Dermis blood vessel endothelial cell (primary cell): ENCODE data around the gene SFMBT2. TPM values are rescaled to one million over a fixed set of nuclear protein-coding genes. Genes with fewer than 3 reads are reported as not detected.
A peak's percentile ranks its signal among the peaks of the same experiment; 100 is the strongest.

ENCODE experiments used
- DNase-seq: peaks from one replicate; pipeline ENCODE4 v3.0.0; 2010
- total RNA-seq: library from RNA; depleted of rRNA; stranded (reverse); fragments of >200 nt; gene quantifications from 2 replicates; pipeline ENCODE4 v1.2.3, GENCODE V29; 2014

SFMBT2 gene
- total RNA-seq, 1 donor from 2014 or later = 5.4 TPM

DNA sequence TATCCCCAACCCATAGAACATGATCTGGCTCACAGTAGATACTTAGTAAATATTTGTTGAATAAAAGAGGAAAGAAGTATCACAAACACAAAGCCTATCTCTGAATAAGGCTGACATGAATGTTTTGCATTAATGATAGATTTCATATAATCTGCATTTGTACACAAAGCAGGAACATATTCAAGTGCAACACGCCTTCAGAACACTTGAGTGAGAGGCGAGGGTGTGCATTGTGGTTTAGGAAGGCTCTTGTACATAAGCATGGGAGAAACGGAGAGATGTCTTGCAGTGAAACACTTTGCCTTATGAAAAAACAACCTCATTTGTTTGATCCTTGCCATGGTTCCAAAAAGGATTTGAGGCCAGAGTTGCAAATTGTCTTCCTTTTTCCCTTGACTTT lies 14.1 kb upstream of the SFMBT2 start:
- DNase-seq = no peak

DNA sequence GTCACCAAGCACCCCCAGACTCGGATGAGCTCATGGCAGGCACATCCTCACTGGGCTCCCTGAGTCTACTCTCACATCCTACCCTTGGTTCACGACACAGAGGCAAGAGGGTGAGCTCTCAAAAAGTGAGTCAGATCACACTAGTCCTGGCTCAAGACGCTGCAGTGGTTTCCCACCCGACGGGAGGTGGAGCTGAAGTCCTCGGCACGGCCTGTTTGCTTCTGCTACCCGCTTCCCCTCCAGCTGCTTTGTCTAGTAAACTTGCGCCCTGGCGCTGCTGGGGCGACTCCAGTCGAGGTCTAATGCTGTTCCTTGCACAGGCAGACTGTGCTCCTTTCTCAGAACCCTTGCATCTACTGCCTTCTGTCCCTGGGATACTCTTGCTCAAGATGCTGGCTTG lies 13.5 kb upstream of the SFMBT2 start:
- no peak for DNase-seq

DNA sequence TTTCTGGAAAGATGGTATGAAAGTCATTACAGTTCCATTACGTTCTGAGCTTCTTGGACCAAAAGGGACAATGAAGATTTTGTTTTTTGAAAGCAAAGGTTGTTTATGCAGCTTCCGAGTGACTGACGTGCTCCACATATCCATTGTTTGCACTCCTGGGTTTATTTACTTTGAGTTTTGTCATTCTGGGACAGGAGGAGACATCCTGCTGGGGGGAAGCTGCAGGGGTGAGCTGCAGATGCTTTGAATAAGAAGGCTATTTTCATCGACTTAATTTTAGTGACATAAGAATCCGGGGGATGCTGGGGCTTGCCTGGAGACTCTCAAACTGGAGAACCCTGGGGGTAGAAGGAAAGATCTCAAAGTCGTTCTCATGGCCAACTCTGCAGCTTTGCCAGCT lies 12.7 kb upstream of the SFMBT2 start:
- no peak for DNase-seq

DNA sequence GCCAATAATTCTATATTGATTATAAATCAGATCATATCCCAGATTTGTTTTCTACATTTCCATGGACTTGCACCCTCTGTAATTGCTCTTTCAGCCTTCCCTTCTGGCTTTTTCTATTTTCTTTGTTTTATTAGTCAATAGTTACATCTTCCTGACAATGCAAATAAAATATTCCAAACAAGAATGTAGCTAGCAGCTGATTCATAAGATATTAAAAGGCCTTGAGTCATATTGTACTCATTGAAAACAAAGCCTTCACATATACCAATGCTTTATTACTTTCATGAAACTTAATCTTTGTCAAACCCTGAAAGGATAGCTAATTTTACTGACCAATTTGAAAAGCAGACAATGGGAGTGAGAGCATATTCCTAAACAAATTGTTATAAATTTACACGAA lies 10.7 kb upstream of the SFMBT2 start:
- DNase-seq = no peak

DNA sequence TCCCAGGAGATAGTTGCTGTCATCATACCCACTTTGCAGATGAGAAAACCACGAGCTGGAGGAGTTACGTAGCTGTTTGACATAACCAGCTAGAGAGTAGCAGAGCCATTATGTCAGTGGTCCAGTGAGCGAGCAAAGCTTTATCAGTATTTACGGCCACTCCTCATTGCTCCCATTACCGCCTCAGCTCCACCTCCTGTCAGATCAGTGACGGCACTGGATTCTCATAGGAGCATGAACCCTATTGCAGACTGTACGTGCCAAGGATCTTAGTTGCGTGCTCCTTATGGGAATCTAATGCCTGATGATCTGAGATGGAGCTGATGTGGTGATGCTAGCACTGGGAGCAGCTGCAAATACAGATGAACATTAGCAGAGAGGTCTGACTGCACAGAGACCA lies 9.2 kb upstream of the SFMBT2 start:
- DNase-seq = no peak

DNA sequence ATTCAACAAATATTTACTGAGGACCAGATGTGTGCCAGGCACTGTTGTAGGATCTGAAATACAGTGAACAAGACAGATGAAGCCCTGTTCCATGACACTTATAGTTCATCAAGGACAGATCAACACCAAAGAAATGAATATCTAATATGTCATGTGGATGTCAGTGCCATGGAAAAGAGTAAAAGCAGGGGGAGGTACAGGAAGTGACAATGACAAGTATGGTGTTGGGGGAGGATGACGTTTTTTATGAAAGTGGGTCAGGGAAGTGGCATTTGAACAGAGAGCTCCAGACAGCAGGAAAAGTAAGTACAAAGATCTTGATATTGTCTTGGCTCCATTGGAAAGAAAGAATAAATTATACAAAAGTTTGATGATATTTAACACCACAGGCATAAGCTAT lies 7.0 kb upstream of the SFMBT2 start:
- no peak for DNase-seq

DNA sequence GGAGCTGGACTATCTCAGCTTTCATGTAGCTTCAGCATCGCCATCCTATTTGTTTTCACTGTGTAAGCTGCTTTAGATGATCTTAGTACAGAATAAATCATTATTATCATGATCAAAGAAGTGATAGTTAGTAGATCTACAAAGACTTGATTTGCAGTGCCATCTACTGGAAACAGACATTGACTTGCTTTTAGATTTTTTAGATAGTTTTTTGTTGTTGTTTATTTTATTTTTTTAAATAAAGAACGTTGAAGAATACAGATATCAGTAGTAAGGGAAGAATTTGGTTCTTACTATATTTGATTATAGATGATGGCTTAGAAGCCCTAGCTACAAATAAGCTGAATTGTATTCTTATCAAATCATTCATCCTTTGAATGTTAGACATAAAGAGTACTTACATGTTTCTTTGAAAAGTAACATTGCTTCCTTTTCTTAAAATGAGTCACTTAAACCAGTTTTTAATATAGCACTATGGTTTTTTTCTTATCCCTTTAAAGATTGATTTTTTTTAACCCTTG lies 6.3 kb upstream of the SFMBT2 start:
- DNase-seq = peak; percentile 70

DNA sequence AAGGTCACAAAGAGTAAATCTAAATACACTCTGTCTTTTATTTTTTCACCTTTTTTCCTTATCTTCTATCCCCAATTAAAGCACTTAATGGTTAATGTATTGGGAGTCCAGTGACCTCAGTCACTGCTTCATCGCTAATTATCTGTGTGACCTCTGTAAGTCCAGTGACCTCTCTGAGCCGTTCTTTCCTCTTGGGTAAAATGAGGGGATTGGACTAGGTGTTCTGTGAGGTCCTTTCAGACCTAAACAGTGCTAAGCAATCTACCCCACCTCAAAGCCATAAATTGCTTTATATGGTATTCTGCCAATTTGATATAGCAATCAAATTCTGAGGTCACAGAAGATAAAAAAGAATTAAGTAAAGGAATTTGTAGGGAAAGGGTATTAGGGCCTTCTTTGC lies 3.9 kb upstream of the SFMBT2 start:
- DNase-seq = no peak

DNA sequence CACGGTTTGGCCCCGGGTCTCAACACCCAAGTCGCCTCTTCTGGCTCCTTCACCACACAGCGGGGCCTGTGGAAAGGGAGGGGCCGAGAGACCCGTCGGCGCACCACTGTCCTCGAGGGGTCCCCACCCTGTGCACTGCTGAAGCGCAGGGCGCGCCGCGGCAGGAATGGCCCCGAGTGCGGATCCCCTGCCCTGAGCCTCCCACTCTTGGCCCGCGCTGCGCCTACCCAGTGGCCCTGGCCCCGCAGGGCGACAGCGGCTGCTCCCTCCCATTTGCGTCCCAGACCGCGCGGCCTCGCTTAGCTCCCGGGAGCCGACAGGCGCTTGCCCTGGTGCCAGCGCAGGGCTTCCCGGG lies 2.1 kb upstream of the SFMBT2 start:
- DNase-seq = no peak

DNA sequence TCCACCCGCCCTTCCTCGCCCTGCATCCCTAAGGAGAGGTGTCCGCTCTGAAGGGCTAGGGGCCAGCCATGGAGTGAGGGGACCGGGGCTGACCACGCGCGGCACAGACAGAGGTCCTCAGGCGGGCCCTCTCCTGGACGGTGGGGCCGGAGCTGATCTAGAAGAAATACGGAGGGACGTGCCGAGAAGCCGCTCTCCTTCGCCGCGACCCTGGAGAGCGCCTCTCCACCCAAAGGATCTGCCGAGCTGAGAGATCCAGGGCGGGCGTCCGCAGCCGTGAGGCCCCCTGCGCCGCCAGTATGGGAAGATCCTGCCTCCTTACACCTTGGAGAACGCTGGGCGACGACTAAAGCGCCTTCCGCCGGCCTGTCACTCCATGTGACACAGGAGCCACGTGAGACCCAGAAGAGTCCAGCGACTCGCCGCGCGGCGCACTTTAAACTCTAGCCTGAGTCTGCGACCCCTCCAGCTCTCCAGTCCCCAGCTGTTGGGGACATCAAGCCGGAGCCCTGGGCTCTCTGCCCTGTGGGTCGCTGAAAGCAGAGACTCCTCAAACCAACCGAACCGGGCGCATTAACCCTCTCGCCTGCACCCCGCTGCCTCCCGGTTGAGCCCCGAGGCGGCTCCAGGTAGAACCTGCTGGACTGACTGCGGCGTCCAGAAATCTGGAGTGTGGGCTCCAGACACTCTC lies 1.5 kb upstream of the SFMBT2 start:
- no peak for DNase-seq

DNA sequence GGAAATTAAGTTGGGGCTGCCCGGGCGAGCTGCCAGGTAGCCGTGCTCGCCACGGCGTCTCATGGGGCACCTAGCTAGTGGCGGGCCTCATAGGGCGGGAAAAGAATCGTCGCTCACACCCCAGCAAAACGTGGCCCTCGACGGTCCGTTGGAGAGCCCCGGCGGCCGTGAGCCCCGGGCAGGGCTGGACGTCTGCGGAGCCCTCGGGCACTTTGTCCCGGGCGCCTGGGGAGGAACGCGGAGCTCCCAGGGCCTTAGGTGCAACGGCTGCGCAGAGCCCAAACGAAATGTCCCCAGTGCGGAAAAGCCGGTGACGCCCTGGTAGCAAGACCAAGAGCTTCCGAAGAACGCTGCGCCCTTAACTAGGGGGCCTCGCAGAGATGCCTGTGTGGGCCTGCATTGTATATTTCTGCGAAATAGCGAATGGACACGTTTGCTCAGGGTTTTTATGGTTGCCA lies 866 bp upstream of the SFMBT2 start:
- DNase-seq = no peak

DNA sequence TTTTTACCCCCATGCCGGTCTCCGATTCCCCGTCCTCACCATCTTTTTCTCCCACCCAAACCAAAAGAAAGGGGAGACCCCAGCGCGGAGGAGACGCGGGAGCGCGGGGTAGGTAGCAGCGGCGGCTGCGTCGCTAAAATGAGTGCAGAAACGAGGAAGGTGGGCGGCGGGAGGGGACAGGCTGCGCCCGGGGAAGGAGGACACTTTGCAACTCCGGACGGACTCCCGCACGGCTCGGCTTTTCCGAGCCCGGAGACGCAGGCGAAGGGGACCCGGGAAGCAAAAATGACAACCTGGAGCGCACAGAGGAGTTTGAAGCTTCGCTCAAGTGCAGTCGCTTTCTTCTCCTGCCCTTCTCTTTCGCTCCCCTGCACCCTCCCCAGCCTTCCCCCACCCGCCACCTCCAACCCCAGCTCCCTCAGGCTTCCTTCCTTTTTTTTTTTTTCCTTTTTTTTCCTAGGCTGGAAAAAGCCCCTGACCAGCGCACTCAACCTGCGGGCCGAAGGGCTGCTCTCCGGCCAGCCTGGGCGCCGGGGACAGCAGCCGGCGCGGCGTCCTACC lies 453 bp downstream of the SFMBT2 start:
- DNase-seq = peak; percentile 27

DNA sequence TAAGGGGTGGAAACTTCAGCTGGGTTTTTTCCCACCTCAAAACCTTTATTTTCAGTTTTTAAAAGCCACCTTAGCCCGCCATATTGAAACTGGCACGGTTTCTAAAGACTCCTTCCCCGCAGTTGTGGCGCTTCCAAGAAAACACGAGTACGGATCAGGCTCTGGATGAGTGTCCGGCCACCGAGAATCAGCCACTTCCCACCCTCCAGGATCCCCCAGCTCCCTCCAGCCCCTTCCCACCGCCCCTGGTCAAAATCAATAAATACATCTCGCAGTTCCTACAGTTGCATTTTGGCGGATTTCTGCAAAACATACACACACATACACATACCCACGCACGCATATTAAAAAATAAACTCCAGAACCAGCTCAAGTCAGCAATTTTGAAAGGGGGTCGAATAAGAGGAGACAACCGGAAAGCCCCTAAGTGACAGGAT lies 1.1 kb downstream of the SFMBT2 start:
- no peak for DNase-seq

DNA sequence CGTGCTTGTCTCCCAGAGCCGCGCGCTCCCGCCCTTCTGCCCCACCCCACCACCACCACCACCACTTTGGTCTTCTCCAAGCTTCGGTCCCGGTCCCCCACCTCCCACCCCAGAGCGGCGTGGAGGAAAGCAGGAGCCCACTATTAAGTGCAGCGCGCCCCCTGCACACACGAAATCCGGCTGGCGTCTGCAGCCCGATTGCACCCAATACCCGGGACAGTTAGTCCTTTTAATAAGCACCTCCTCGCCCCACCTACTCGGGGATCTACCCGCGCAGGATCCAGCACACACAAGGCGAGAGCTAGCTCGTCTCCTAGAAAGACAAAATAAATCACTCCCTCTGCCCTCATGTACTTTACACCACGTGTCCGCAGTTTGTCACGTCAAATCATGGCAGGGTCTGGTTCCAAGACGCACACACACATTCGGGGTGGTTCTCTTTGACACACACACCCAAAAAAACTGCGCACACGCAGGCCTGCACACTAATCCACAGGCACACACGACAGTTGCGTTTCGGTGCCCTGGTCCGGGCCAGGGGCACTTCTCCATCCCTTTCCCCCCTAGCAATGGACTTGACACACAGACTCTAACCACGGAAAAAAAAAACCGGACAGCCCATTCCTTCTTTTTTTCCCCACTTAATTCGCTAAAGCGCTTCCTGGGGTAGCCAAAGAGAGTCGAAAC lies 1.6 kb downstream of the SFMBT2 start:
- peak; percentile 21 for DNase-seq

DNA sequence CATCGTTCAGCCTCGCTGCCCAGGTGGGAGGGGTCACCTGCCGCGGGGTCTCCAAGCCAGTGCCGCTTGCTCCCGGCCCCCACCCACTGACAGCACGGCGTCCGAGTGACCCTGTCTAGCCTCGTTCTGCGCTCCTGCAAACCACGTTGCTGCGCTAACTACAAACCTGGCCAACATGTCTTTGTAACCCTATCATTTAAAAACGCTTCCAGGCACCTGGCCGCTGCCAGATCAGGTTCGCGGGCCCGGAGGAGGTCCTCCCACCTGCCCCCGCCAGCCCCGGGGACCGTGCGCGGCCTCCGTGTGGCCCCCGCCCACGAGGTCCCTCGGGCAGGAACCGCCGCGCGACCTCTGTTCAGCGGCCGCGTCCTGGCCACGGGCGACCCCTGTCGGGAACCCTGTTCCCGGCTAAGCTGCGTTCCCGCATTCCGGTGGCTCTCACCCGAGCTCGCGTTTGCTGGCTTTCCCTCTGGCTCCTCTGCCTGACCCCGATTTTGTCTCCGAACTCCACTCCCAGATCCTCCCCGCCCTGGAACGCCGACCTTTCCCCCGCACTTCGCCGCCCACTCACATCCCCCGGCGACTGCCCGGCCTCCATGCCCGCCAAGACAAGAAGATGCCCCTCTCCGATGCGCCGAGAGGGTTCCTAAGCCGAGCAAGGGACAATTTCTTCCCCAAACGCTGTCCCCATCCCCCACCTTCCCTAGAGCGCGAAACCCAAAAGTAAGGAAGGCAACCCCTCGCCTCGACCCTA lies 2.4 kb downstream of the SFMBT2 start:
- peak; percentile 67 for DNase-seq

DNA sequence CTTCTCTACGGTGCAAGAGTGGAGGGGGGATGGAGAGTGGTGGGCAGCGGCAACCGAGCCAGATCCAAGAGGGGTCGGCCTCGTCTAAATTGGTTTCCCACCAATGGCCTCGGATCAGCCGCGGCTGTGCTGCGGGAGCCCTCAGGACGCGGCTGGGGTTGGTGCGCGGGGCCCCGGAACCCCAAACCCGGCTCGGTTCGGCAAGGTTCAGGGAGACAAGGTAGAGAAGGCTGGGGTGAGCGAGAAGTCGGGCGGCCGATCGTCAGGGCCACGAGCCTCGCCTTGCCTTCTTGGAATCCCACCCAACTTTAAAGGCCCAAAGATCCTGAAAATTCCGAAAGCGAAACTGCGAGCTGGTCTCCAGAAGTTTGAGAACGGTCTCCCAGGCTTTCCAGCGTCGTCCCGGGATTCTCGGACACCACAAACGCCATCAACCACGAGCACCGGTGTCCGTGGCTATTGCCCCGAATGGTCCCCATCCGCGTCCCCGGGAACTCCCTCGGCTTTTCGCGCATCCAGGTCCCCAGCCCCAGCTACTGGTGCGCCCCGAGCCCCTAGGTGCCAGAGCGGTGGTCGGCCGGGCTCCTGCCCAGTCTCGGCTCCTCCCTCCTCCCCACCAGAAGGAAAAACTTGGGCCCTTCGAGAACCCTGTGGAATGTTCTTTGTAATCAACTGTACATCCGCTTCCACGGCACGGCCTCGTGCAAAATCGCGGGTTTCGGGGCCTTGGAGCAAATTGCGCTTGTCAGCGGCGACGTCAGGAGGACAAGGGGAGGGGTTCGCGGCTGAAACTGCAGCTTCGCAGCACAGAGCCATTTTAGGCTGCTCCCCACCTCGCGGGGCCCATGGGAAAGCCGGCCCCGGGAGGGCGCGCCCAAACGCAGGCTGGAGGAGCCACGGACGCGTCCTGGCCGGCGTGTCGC lies 3.2 kb downstream of the SFMBT2 start:
- DNase-seq = peak; percentile 58

DNA sequence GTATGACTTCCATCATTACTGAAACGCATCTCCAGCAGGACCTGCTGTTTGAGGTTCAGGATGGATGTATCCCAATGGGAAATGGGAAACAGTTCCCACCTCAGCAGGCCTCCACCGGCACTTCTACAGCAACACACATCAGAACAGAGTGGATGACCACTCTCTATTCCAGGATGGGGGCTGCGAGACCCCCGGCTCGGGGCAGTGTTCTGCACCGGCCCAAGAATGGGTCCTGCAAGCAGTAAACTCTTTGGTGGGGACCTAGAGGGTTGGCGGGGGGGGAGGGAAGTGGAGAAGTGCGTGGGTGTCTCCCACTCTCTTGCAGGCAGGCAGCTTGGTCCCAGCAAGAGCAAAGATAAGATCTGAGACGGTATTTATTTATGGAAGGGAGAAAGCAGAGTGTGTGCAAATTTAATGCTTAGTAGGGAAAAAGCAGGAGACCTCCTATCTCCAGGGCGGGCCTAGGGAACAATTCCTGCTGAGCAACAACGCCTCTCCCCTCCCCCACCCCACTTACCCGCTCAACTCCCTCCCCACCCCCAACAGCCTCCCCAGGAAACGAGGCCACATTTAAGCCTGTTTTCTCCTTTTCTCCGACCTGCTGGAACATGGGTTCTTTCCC lies 4.0 kb downstream of the SFMBT2 start:
- DNase-seq = peak; percentile 15

DNA sequence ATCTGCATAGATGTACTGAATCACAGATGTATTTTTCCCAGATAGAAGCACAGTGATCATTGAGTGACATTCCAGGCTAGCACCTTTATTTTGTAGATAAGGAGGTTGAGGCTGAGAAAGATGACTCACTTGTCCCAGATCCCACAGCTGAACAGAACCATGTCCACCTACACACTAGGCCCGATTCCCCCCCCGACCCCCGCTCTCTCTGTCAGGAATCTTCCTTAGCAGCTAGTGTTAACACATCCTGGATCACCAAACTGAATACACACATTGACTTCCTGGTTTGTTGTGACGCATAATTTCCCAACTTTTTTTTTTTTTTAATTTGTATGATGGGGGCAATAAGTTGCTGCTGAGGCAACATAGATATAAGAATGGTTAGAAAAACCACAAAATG lies 5.2 kb downstream of the SFMBT2 start:
- DNase-seq = peak; percentile 75

DNA sequence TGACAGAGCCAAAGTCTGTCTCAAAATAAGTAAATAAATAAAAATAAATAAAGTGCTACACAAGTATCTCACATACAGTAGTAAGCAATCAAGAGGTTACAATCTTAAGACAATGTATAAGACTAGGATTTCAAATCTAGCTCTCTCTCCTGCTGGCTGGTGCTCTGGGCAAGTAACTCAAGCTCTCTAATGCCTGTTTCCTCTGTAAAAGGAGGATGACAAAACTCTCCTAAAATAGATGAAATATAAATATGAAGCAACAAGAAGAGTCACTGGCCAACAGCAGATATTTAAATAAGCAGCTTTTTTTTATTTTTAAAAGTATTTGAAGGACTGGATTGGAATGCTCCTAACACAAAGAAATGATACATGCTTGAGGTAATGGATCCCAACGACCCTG lies 7.2 kb downstream of the SFMBT2 start:
- DNase-seq = no peak

DNA sequence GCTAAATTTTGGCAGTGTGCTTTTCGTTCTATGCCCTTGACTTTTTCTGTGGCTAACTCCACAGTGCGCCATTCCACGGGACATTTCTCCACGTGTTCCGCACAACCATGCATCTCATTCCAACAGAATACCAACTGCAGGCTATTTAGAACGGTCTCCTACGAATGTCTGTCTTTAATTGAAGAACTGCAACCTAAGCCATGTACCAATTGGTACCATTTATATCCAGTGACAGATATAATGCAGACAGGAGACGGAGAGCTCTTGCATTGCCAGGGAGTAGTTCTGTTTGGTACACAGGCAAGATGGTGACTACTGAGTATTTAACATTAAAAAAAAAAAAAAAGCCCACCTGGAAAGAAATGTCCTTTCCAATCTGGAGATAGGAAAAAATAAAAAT lies 9.1 kb downstream of the SFMBT2 start:
- no peak for DNase-seq

DNA sequence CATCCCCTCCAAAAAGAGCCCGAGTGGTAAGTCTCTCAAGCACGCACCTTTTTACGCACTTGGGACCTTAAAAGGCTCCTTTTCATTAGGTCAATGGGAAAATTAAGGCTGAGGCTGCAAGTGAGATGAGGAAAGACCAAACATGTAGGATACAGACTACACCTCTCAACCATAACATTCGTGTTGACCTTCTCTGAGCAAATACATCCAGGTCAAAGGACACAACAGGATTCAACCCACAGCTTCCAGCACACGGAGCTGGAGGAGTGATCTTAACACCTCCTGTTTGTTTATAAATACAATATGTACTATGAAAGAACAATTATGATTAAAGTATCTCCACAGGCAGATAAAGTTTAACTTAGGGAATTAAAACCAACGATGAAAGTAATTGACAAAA lies 9.7 kb downstream of the SFMBT2 start:
- no peak for DNase-seq
